Keratinocyte (primary cell): ENCODE measurements around the gene ZC3H10.

ENCODE experiments used
- CTCF ChIP-seq, 3 experiments: IDR thresholded peaks in 1 of 3; conservative IDR thresholded peaks in 1 of 3; optimal IDR thresholded peaks in 1 of 3; 2 replicates in 2 of 3; 3 replicates in 1 of 3; pipeline versions ENCODE3 to v1.5.1; 2011; ENCODE audit warnings: low read length in 3 of 3, mild to moderate bottlenecking in 3 of 3, moderate library complexity in 2 of 3, control low read depth in 1 of 3, inconsistent platforms in 1 of 3; ENCODE audit not compliant: insufficient read depth in 2 of 3; ENCODE audit errors: extremely low read depth in 1 of 3
- EZH2 ChIP-seq: IDR thresholded peaks from one replicate; pipeline ENCODE4 v1.6.1; 2012; ENCODE audit warnings: inconsistent platforms, mild to moderate bottlenecking, low read length, moderate library complexity

- TF ChIP-seq CTCF (optimal IDR thresholded peaks at IDR 0.05 in 1 of 3, IDR thresholded peaks at IDR 0.05 in 1 of 3, conservative IDR thresholded peaks at IDR 0.05 in 1 of 3; ENCODE audit: extremely low read depth in 1 of 3, insufficient read depth in 2 of 3, low read length in 3 of 3) (no peak), EZH2 (no peak)
Measured at GRCh38 chr12:56120158-56120846, 2.2 kb downstream of the ZC3H10 start.
